GM12878 (cell line): ENCODE results near the gene LIFR. TPM values are rescaled to one million over a fixed set of nuclear protein-coding genes. Genes with fewer than 3 reads are reported as not detected.

Experiments
- ATAC-seq: fragments of 200-7000 bp; cut with Tn5 transposase; 3 replicates; pipeline ENCODE4 v1.9.1; 2020; ENCODE audit warnings: mild to moderate bottlenecking, moderate library complexity
- BruUV-seq: library from RNA; stranded (reverse); fragments of 400-500 nt; replicated peaks from 2 replicates; lab custom pipeline; 2021; lab: Mats Ljungman, UMichigan
- CTCF ChIA-PET: fragments of 300-600 bp; sonication (Branson Sonifier 250); formaldehyde crosslinking; extraction: SDS; loops from one replicate; lab custom pipeline; 2021; ENCODE audit warnings: inconsistent platforms; lab: Yijun Ruan, JAX
- POLR2A ChIA-PET: fragments of 350-600 bp; formaldehyde crosslinking; extraction: SDS; loops from one replicate; lab custom pipeline; 2021; ENCODE audit warnings: inconsistent platforms; lab: Charles Lee
- RAD21 ChIA-PET: fragments of 300-600 bp; sonication (Branson Sonifier 250); formaldehyde crosslinking; loops from one replicate; lab custom pipeline; 2023; ENCODE audit warnings: antibody characterized with exemption; ENCODE audit not compliant: unreplicated experiment; lab: Charles Lee
- SMC1A ChIA-PET: fragments of 300-600 bp; sonication (Branson Sonifier 250); formaldehyde crosslinking; loops from one replicate; lab custom pipeline; 2023; ENCODE audit not compliant: unreplicated experiment, uncharacterized antibody; lab: Charles Lee
- DNase-seq: peaks from one replicate; pipeline ENCODE4 v3.0.0-alpha.2; 2011; ENCODE audit warnings: low read depth, low spot score
- FAIRE-seq: peaks from 3 replicates; lab custom pipeline; 2011; peaks lifted over from hg19 to GRCh38; lab: Jason Lieb, UNC
- H2AFZ ChIP-seq: 2 replicates; pipeline ENCODE4 v1.6.0; 2011; ENCODE audit warnings: low read depth, low read length, control low read depth; ENCODE audit not compliant: control insufficient read depth
- H3K27ac ChIP-seq: 2 replicates; pipeline ENCODE4 v1.5.1; 2011; ENCODE audit warnings: control low read depth; ENCODE audit not compliant: control insufficient read depth, insufficient read depth
- H3K27me3 ChIP-seq, 2 experiments: replicated peaks in 1 of 2; 2 replicates each; pipeline versions ENCODE4 v1.6.0 to v1.6.1; 2011; ENCODE audit warnings: low read length in 1 of 2; ENCODE audit not compliant: control insufficient read depth in 2 of 2, insufficient read depth in 2 of 2
- H3K36me3 ChIP-seq, 2 experiments: 2 replicates each; pipeline ENCODE4 v1.5.1; 2011; ENCODE audit warnings: low read length in 1 of 2; ENCODE audit not compliant: control insufficient read depth in 2 of 2, insufficient read depth in 2 of 2
- H3K4me1 ChIP-seq: 2 replicates; pipeline ENCODE4 v1.6.1; 2011; ENCODE audit warnings: mild to moderate bottlenecking, low read length, moderate library complexity, mixed read lengths; ENCODE audit not compliant: control insufficient read depth, insufficient read depth
- H3K4me2 ChIP-seq: 2 replicates; pipeline ENCODE4 v1.6.0; 2011; ENCODE audit warnings: control low read depth; ENCODE audit not compliant: control insufficient read depth, insufficient read depth
- H3K4me3 ChIP-seq: fragments of 200-600 bp; sonication (generic); 2 replicates; pipeline ENCODE4 v1.5.1; 2016
- H3K79me2 ChIP-seq: 2 replicates; pipeline ENCODE4 v1.6.0; 2011; ENCODE audit warnings: low read length; ENCODE audit not compliant: control insufficient read depth, insufficient read depth
- H3K9ac ChIP-seq: 2 replicates; pipeline ENCODE4 v1.8.0; 2011; ENCODE audit warnings: low read length, control low read depth, mixed read lengths; ENCODE audit not compliant: control insufficient read depth, insufficient read depth
- H3K9me3 ChIP-seq: replicated peaks from 3 replicates; pipeline ENCODE4 v1.5.1; 2011; ENCODE audit warnings: mild to moderate bottlenecking, low read length; ENCODE audit not compliant: control insufficient read depth, insufficient read depth
- H4K20me1 ChIP-seq: 2 replicates; pipeline ENCODE4 v1.6.0; 2011; ENCODE audit not compliant: control insufficient read depth, insufficient read depth
- BMI1 ChIP-seq: fragments of 450-650 bp; IDR thresholded peaks from 2 replicates; pipeline ENCODE4 v1.6.1; 2016; ENCODE audit warnings: mild to moderate bottlenecking, moderate library complexity, borderline replicate concordance
- BRCA1 ChIP-seq: IDR thresholded peaks from 2 replicates; pipeline ENCODE4 v1.6.1; 2011; ENCODE audit warnings: low read depth, low read length, improper control_type of control experiment
- CEBPZ ChIP-seq: fragments of 150-350 bp; IDR thresholded peaks from 2 replicates; pipeline ENCODE4 v1.6.1; 2016; ENCODE audit warnings: low read depth, low read length
- CHD1 ChIP-seq: IDR thresholded peaks from 2 replicates; pipeline ENCODE4 v1.6.1; 2012; ENCODE audit warnings: low read depth, low read length, improper control_type of control experiment
- EZH2 ChIP-seq: IDR thresholded peaks from 2 replicates; pipeline ENCODE4 v1.6.1; 2012; ENCODE audit warnings: low read depth, mild to moderate bottlenecking, control low read depth, inconsistent platforms, low read length, borderline replicate concordance; ENCODE audit not compliant: control insufficient read depth
- FOXM1 ChIP-seq: IDR thresholded peaks from 2 replicates; pipeline ENCODE4 v1.6.1; 2012; ENCODE audit warnings: low read depth, mild to moderate bottlenecking, inconsistent platforms, low read length, moderate library complexity
- GATAD2B ChIP-seq: fragments of 450-650 bp; conservative IDR thresholded peaks from 2 replicates; pipeline ENCODE4 v1.6.1; 2017; ENCODE audit warnings: low read depth, mild to moderate bottlenecking, moderate library complexity
- HDGF ChIP-seq: fragments of 450-650 bp; IDR thresholded peaks from 2 replicates; pipeline ENCODE4 v1.6.1; 2016; ENCODE audit warnings: antibody characterized with exemption
- IRF4 ChIP-seq: IDR thresholded peaks from 2 replicates; pipeline ENCODE4 v1.6.1; 2011; ENCODE audit warnings: low read depth, low read length
- NR2C1 ChIP-seq: fragments of 450-650 bp; IDR thresholded peaks from 2 replicates; pipeline ENCODE4 v1.6.1; 2017; ENCODE audit warnings: antibody characterized with exemption, mild to moderate bottlenecking, moderate library complexity
- RELB ChIP-seq: fragments of 450-650 bp; IDR thresholded peaks from 2 replicates; pipeline ENCODE4 v1.6.1; 2017; ENCODE audit warnings: low read depth, mild to moderate bottlenecking, moderate library complexity
- SP1 ChIP-seq: IDR thresholded peaks from one replicate; pipeline ENCODE4 v1.6.1; 2011; ENCODE audit warnings: low read depth, low read length
- ZBTB40 ChIP-seq: fragments of 450-650 bp; IDR thresholded peaks from 2 replicates; pipeline ENCODE4 v1.6.1; 2016; ENCODE audit warnings: mild to moderate bottlenecking, moderate library complexity, borderline replicate concordance
- ZNF24 ChIP-seq: fragments of 450-650 bp; IDR thresholded peaks from 2 replicates; pipeline ENCODE4 v1.6.1; 2017; ENCODE audit warnings: antibody characterized with exemption, mild to moderate bottlenecking
- ZNF384 ChIP-seq: IDR thresholded peaks from 2 replicates; pipeline ENCODE4 v1.6.1; 2012; ENCODE audit warnings: low read depth, mild to moderate bottlenecking, low read length, improper control_type of control experiment, borderline replicate concordance
- WGBS: methylation state at CpG from one replicate; pipeline ENCODE4 v1.1.6; 2016; ENCODE audit warnings: low lambda C conversion rate; ENCODE audit not compliant: insufficient replicate concordance, insufficient coverage; ENCODE audit errors: missing lambda C conversion rate; 5-methylcytosine and 5-hydroxymethylcytosine counted together
- in situ Hi-C: fragments of 300-500 bp; cut with MboI; formaldehyde crosslinking; loops from 9 replicates; pipeline ENCODE4 v1.14.3; 2018; ENCODE audit warnings: mixed read lengths
- intact Hi-C: fragments of 100-400 bp; cut with micrococcal nuclease; formaldehyde crosslinking; loops from one replicate; pipeline ENCODE4 v1.14.2; 2022; ENCODE audit not compliant: unreplicated experiment
- polyA plus RNA-seq, 11 experiments: library from polyadenylated mRNA; depleted of rRNA in 4 of 11; unstranded in 6 of 11; stranded (reverse) in 5 of 11; fragments of >200 nt; fragmentation: Nextera tagmentation in 4 of 11; fragmentation: Illumina TruSeq in 1 of 11; extraction: Ambion mirVana in 4 of 11; extraction: Trizol in 1 of 11; gene quantifications; 1 replicate in 1 of 11; 2 replicates in 10 of 11; pipeline versions ENCODE4 v1.2.1 to v1.2.3, GENCODE V29; 2011 to 2016; ENCODE audit warnings: inconsistent platforms in 2 of 11, missing spikeins in 2 of 11, low read depth in 1 of 11
- total RNA-seq, 4 experiments: library from RNA; depleted of rRNA in 3 of 4; stranded (reverse); fragments of >200 nt in 3 of 4; fragmentation: Illumina TruSeq in 1 of 4; extraction: Trizol in 1 of 4; gene quantifications; 2 replicates each; pipeline versions ENCODE4 v1.2.1 to v1.2.3, GENCODE V29; 2013 to 2021

LIFR gene
- total and polyA plus RNA-seq, 10 of the 15 experiments (the other 5 are each of a cell fraction or from before 2014, with no cell fraction given), result 0.10 TPM; not detected in 9

- POLR2A ChIA-PET, result no interaction called here
- DNase-seq, result no peak
- RAD21 ChIA-PET, result no interaction called here
- BruUV-seq, result no TSS peak
- no peak for FAIRE-seq
- no peak for ATAC-seq
- H3K4me1 ChIP-seq, result no peaks in the 10 kb centered on the region
- in situ Hi-C loops, result loop anchor here (5.0 to 25.0 kb wide), 2 partner anchors 369 to 649 kb away; no protein-coding TSS in a partner anchor
- H3K9me3 ChIP-seq, result no peaks in the 10 kb centered on the region
- no peaks in the 10 kb centered on the region for H3K79me2 ChIP-seq
- H2AFZ ChIP-seq, result no peak overlapping the region
- SMC1A ChIA-PET, result no interaction called here
- H3K4me3 ChIP-seq, result no peak overlapping the region
- H3K27me3 ChIP-seq, result peaks cover 0 to 4% of the 10 kb centered on the region in 2 experiments; a peak in 2 of 4 replicates
- CTCF ChIA-PET, result no interaction called here
- no peak overlapping the region for H3K9ac ChIP-seq
- intact Hi-C loops, result no loop called here
- H3K27ac ChIP-seq, result no peak overlapping the region
- no peak overlapping the region for H3K4me2 ChIP-seq
- H4K20me1 ChIP-seq, result no peaks in the 10 kb centered on the region
- 0% methylated on average over 1 of the region's 1 CpG for WGBS
- H3K36me3 ChIP-seq, result no peaks in the 10 kb centered on the region
- TF ChIP-seq ZNF24, result no peak
- TF ChIP-seq FOXM1, result no peak
- no peak for TF ChIP-seq BMI1
- TF ChIP-seq NR2C1, result no peak
- TF ChIP-seq CEBPZ, result no peak
- TF ChIP-seq ZNF384, result no peak
- no peak for TF ChIP-seq ZBTB40
- TF ChIP-seq IRF4, result no peak
- no peak for TF ChIP-seq EZH2
- TF ChIP-seq SP1, result no peak
- no peak for TF ChIP-seq HDGF
- TF ChIP-seq RELB, result no peak
- TF ChIP-seq GATAD2B, result no peak
- no peak for TF ChIP-seq CHD1
- no peak for TF ChIP-seq BRCA1
These were observed 117.7 kb downstream of the LIFR start for GRCh38 chr5:38438757-38439156.
